Neuronal stem cell (in vitro differentiated cells): ENCODE data around the gene AHNAK.

Experiments
- DNase-seq: peaks from one replicate; pipeline ENCODE4 v3.0.0-alpha.2; 2013; ENCODE audit warnings: low spot score
- H2AFZ ChIP-seq: one replicate; pipeline ENCODE4 v1.6.1; 2013; ENCODE audit warnings: mild to moderate bottlenecking, low read length, inconsistent platforms
- H2AK5ac ChIP-seq: 2 replicates; pipeline ENCODE4 v1.6.1; 2013; ENCODE audit warnings: low read depth, mild to moderate bottlenecking, inconsistent platforms, low read length, moderate library complexity, mixed read lengths
- H2BK120ac ChIP-seq: 2 replicates; pipeline ENCODE4 v1.6.1; 2013; ENCODE audit warnings: low read depth, mild to moderate bottlenecking, inconsistent platforms, low read length, moderate library complexity, mixed read lengths
- H2BK12ac ChIP-seq: one replicate; pipeline ENCODE4 v1.6.1; 2013; ENCODE audit warnings: low read length, inconsistent platforms
- H2BK15ac ChIP-seq: 2 replicates; pipeline ENCODE4 v1.6.1; 2013; ENCODE audit warnings: mild to moderate bottlenecking, low read length, inconsistent platforms, mixed read lengths
- H2BK5ac ChIP-seq: one replicate; pipeline ENCODE4 v1.6.1; 2013; ENCODE audit warnings: inconsistent platforms, mild to moderate bottlenecking, low read length, moderate library complexity
- H3K14ac ChIP-seq: one replicate; pipeline ENCODE4 v1.6.1; 2013; ENCODE audit warnings: low read length, inconsistent platforms
- H3K18ac ChIP-seq: 2 replicates; pipeline ENCODE4 v1.6.1; 2013; ENCODE audit warnings: low read length, inconsistent platforms
- H3K23ac ChIP-seq: 2 replicates; pipeline ENCODE4 v1.6.1; 2013; ENCODE audit warnings: low read depth, mild to moderate bottlenecking, mixed read lengths, low read length, inconsistent platforms; ENCODE audit not compliant: poor library complexity
- H3K27ac ChIP-seq: replicated peaks from 3 replicates; pipeline ENCODE4 v1.5.1; 2013; ENCODE audit warnings: low read length, inconsistent platforms
- H3K27me3 ChIP-seq, 3 experiments: 2 replicates each; pipeline ENCODE4 v1.6.1; 2013; ENCODE audit warnings: low read length in 3 of 3, mild to moderate bottlenecking in 2 of 3, inconsistent platforms in 1 of 3, low read depth in 1 of 3, mixed read lengths in 1 of 3, moderate library complexity in 1 of 3; ENCODE audit not compliant: control insufficient read depth in 3 of 3, insufficient read depth in 3 of 3
- H3K36me3 ChIP-seq, 2 donors: replicated peaks in 1 of 2; 2 replicates each; pipeline ENCODE4 v1.6.1; 2013; ENCODE audit warnings: low read length in 2 of 2; ENCODE audit not compliant: control insufficient read depth in 2 of 2, insufficient read depth in 2 of 2
- H3K4ac ChIP-seq: 2 replicates; pipeline ENCODE4 v1.6.1; 2013; ENCODE audit warnings: inconsistent platforms, mild to moderate bottlenecking, low read length, moderate library complexity
- H3K4me1 ChIP-seq, 2 donors: 1 replicate in 1 of 2; 2 replicates in 1 of 2; pipeline ENCODE4 v1.6.1; 2013; ENCODE audit warnings: low read length in 2 of 2, low read depth in 1 of 2; ENCODE audit not compliant: control insufficient read depth in 2 of 2, insufficient read depth in 1 of 2
- H3K4me2 ChIP-seq: one replicate; pipeline ENCODE4 v1.6.1; 2013; ENCODE audit warnings: mild to moderate bottlenecking, low read length, inconsistent platforms; ENCODE audit not compliant: insufficient read depth, poor library complexity, severe bottlenecking
- H3K4me3 ChIP-seq, 2 donors: 2 replicates each; pipeline ENCODE4 v1.5.1; 2013; ENCODE audit warnings: low read length in 2 of 2, mild to moderate bottlenecking in 2 of 2, inconsistent platforms in 1 of 2, moderate library complexity in 1 of 2
- H3K79me1 ChIP-seq: one replicate; pipeline ENCODE4 v1.6.1; 2013; ENCODE audit warnings: low read depth, mild to moderate bottlenecking, inconsistent platforms, low read length, moderate library complexity
- H3K9ac ChIP-seq: one replicate; pipeline ENCODE4 v1.6.1; 2013; ENCODE audit warnings: mild to moderate bottlenecking, low read depth, low read length, inconsistent platforms; ENCODE audit not compliant: poor library complexity
- H3K9me3 ChIP-seq, 2 donors: replicated peaks in 1 of 2; 2 replicates each; pipeline versions ENCODE3 to v1.6.1; 2013; ENCODE audit warnings: low read length in 2 of 2, mild to moderate bottlenecking in 2 of 2, inconsistent platforms in 1 of 2, low read depth in 1 of 2, mixed read lengths in 1 of 2, moderate library complexity in 1 of 2; ENCODE audit not compliant: control insufficient read depth in 2 of 2, insufficient read depth in 1 of 2
- H4K8ac ChIP-seq: one replicate; pipeline ENCODE4 v1.6.1; 2013; ENCODE audit warnings: low read depth, mild to moderate bottlenecking, inconsistent platforms, low read length, moderate library complexity
- H4K91ac ChIP-seq: one replicate; pipeline ENCODE4 v1.6.1; 2013; ENCODE audit warnings: low read length, low read depth, mild to moderate bottlenecking, inconsistent platforms; ENCODE audit not compliant: poor library complexity
- WGBS, 2 donors: extraction: QIAGEN DNeasy Blood & Tissue Kit; methylation state at CpG; one replicate each; pipeline ENCODE4 v1.1.7; 2013; ENCODE audit warnings: missing lambda C conversion rate in 2 of 2, mixed read lengths in 1 of 2; ENCODE audit not compliant: insufficient read length in 2 of 2, insufficient replicate concordance in 1 of 2; ENCODE audit errors: extremely low coverage in 2 of 2; 5-methylcytosine and 5-hydroxymethylcytosine counted together

The AHNAK gene

GRCh38 chr11:62487738-62488551, 58.7 kb downstream of the AHNAK start:
- Histone ChIP-seq H3K9ac (no peak overlapping the region), H2BK120ac (no peak overlapping the region), H3K4ac (no peak overlapping the region), H3K9me3 (no peaks in the 10 kb centered on the region), H3K36me3 (no peaks in the 10 kb centered on the region), H3K4me2 (no peak overlapping the region), H3K4me3 (no peak overlapping the region), H2AFZ (peak overlapping the region; percentile 46), H3K23ac (no peak overlapping the region), H2BK12ac (no peak overlapping the region), H3K79me1 (no peaks in the 10 kb centered on the region), H2BK5ac (no peak overlapping the region), H3K27me3 (no peaks in the 10 kb centered on the region), H3K27ac (no peak overlapping the region), H3K18ac (no peak overlapping the region), H3K14ac (no peak overlapping the region), H2BK15ac (no peak overlapping the region), H4K8ac (no peak overlapping the region), H4K91ac (no peak overlapping the region), H3K4me1 (peaks cover 1 to 3% of the 10 kb centered on the region in 2 donors), H2AK5ac (no peak overlapping the region)
- WGBS, 2 donors, result no CpG with 5 or more reads among the region's 19 CpGs
- no peak for DNase-seq

GRCh38 chr11:62487136-62487535, 59.5 kb downstream of the AHNAK start:
- no peak overlapping the region for H4K91ac ChIP-seq
- no peak overlapping the region for H3K23ac ChIP-seq
- H3K18ac ChIP-seq, result no peak overlapping the region
- H2BK15ac ChIP-seq, result no peak overlapping the region
- no peak overlapping the region for H3K4me3 ChIP-seq
- H2BK120ac ChIP-seq, result no peak overlapping the region
- no peak overlapping the region for H3K27ac ChIP-seq
- H3K9ac ChIP-seq, result no peak overlapping the region
- no peaks in the 10 kb centered on the region for H3K36me3 ChIP-seq
- no CpG with 5 or more reads among the region's 8 CpGs for WGBS, 2 donors
- peaks cover 1 to 3% of the 10 kb centered on the region in 2 donors for H3K4me1 ChIP-seq
- DNase-seq, result no peak
- peak overlapping the region; percentile 46 for H2AFZ ChIP-seq
- H2AK5ac ChIP-seq, result no peak overlapping the region
- H2BK5ac ChIP-seq, result no peak overlapping the region
- H3K4ac ChIP-seq, result no peak overlapping the region
- H4K8ac ChIP-seq, result no peak overlapping the region
- H3K9me3 ChIP-seq, result no peaks in the 10 kb centered on the region
- no peak overlapping the region for H2BK12ac ChIP-seq
- H3K14ac ChIP-seq, result no peak overlapping the region
- H3K79me1 ChIP-seq, result no peaks in the 10 kb centered on the region
- H3K27me3 ChIP-seq, result no peaks in the 10 kb centered on the region
- H3K4me2 ChIP-seq, result no peak overlapping the region

GRCh38 chr11:62484352-62484751, 62.3 kb downstream of the AHNAK start:
- Histone ChIP-seq H3K27ac (no peak overlapping the region), H3K9me3 (no peaks in the 10 kb centered on the region), H4K8ac (no peak overlapping the region), H3K4me3 (no peak overlapping the region), H3K18ac (no peak overlapping the region), H2AK5ac (no peak overlapping the region), H4K91ac (no peak overlapping the region), H3K9ac (no peak overlapping the region), H3K79me1 (no peaks in the 10 kb centered on the region), H3K4me2 (no peak overlapping the region), H2BK120ac (no peak overlapping the region), H3K23ac (no peak overlapping the region), H2BK12ac (no peak overlapping the region), H3K27me3 (no peaks in the 10 kb centered on the region), H2AFZ (no peak overlapping the region), H3K36me3 (no peaks in the 10 kb centered on the region), H2BK5ac (no peak overlapping the region), H3K14ac (no peak overlapping the region), H3K4ac (no peak overlapping the region), H2BK15ac (no peak overlapping the region), H3K4me1 (peaks cover 3 to 4% of the 10 kb centered on the region in 2 donors)
- WGBS, 2 donors, result no CpG with 5 or more reads among the region's 6 CpGs
- DNase-seq, result no peak

- Histone ChIP-seq H3K23ac (no peak overlapping the region), H2BK5ac (no peak overlapping the region), H2BK15ac (no peak overlapping the region), H3K27me3 (no peaks in the 10 kb centered on the region), H3K4me1 (peaks cover 2 to 10% of the 10 kb centered on the region in 2 donors), H4K8ac (no peak overlapping the region), H2AK5ac (no peak overlapping the region), H3K4ac (no peak overlapping the region), H3K9ac (no peak overlapping the region), H3K36me3 (no peaks in the 10 kb centered on the region), H3K4me3 (no peak overlapping the region), H2AFZ (no peak overlapping the region), H3K27ac (no peak overlapping the region), H3K79me1 (no peaks in the 10 kb centered on the region), H3K14ac (no peak overlapping the region), H2BK120ac (no peak overlapping the region), H3K4me2 (no peak overlapping the region), H4K91ac (no peak overlapping the region), H3K18ac (no peak overlapping the region), H3K9me3 (no peaks in the 10 kb centered on the region), H2BK12ac (no peak overlapping the region)
- no CpG with 5 or more reads among the region's 6 CpGs for whole genome bisulfite sequencing, 2 donors
- DNase-seq, result no peak
Observed at GRCh38 chr11:62482753-62483152, 63.9 kb downstream of the AHNAK start.
